DMS53 treated with DMSO at 0.1 percent for 48 hours (cell line): ENCODE results near the gene BRAF.
"Not testable (repeated sequence)": the region's sequence is repeated elsewhere in the genome, so short reads cannot be mapped to it uniquely, and the experiment has no call there.

Experiments
- DNase-seq: peaks from one replicate; lab custom pipeline; 2025; ENCODE audit not compliant: unreplicated experiment; lab: John Stamatoyannopoulos, UW

Gene BRAF

GRCh38 chr7:140924821-140925421 is at the start of gene BRAF:
BRAF (minus strand) TSS chr7:140924929; CDS start chr7:140924703, 226 bp downstream.
- peak; percentile 71 for DNase-seq

DNA sequence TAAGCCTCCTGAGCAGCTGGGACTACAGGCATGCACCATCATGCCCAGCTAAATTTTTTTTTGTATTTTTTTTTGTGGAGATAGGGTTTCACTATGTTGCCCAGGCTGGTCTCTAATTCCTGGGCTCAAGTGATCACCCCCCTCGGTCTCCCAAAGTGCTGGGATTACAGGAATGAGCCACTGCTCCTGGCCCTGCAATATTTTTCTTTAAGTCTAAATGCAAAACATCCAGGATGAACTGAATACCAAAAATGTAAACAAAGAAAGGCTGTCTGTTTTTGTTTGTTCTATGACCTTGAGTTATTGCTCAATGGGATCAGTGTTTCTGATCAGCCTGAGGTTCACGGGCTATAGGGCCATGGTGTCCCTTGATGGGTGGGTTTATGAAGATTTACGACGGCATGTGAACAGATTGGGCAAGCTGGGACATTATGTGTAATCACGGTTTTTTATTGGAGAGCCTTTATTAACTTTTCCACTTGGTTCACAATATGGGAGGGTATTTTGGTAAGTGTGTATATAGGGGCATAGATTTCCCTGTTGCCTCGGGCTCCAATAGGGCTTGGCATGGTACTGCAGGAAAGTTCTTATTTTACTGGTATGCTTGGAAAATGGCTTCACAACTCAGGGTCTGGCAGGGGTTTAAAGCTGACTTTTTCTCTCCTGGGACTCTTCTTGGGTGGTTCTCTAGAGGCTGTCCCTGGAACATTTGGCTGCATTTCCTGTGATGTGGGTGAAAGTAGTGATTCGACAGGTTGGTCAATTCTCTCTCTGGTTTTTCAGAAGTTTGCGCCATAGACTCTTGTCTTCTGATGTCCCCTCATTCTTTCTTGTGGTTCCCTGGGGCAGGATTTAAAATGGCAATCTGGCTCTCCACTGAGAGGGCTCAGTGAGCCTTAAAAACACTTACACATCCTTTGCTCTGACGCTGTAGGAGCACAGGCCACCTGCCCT is 48.4 kb upstream of the BRAF start:
- DNase-seq, result no peak

- no peak for DNase-seq
Observed at GRCh38 chr7:140972344-140972743, 47.6 kb upstream of the BRAF start.

GRCh38 chr7:140967438-140967837 is 42.7 kb upstream of the BRAF start:
- no peak for DNase-seq

DNA sequence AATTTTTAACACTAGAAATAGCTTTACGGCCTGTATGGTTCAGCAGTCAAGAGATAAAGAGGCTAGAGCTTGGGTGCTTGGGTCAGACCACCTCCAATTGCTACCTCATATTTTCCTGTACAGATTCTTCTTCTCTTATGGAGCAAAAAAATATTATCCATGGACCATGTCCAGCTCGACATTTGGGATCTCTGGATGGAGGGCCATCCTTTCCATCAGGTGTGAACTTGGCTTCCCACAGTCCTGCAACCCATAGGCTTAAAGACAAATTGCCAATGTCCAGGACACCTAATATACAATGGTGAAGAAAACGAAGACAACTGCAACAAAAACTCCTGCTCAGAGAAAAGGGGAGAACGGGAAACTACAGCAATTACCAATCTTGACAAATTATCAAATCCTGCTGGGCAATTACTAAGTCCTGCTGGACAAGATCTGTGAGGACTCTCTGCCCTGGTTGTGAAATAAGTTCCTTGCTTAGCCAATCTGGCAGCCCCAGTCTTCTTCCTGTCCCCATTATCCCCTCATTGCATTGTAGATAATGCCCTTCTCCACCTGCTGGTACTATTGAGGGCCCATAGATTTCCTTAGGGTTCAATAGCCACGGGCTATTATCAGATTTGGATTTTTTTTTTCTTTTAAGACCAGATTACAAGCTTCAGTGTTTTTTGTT is 42.0 kb upstream of the BRAF start:
- no peak for DNase-seq

DNA sequence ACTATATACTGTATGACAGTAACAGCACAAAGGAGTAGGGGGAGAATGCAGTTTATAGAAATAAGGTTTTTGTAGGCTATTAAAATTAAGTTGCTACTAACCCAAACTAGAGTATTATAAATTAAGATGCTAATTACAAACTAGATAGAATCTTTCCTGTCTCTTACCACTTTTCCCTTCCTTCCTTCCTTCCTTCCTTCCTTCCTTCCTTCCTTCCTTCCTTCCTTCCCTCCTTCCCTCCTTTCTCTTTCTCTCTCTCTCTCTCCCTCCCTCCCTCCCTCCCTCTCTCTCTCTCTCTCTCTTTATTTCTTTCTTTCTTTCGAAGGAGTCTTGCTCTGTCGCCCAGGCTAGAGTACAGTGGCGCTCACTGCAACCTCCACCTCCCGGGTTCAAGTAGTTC is 36.4 kb upstream of the BRAF start:
- DNase-seq, result no peak

GRCh38 chr7:140956997-140957396 is 32.3 kb upstream of the BRAF start:
- not testable (repeated sequence) for DNase-seq

DNA sequence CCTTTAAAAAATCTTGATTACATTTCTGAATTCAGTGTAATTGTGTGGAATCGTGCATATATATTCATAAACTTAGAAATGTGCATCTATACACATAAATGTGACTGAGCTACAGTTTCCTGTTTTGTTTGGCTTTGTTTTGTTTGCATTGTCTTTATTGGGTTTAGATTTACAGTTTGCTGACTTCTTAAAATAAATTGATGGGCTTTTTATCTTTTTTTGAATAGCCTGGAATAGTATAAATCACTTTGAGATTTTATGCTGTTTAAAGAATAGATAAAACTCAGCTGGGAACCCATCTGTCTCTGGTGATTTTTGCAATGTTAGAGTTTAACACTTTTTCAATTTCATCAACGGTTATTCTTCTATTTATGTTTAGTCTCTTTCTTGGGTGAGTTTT is 21.2 kb upstream of the BRAF start:
- no peak for DNase-seq

DNA sequence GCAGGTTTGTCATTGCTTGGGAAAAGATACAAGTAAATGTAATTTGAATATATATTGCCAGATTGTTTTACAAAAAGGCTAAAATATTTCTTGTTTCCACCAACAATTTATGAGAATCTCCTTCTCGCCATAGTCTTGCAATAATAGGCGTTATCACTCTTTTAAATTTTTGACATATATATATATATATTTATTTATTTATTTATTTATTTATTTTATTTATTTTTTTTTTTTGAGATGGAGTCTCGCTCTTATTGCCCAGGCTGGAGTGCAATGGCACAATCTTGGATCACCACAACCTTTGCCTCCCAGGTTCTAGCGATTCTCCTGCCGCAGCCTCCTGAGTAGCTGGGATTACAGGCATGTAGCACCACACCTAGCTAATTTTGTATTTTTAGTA is 17.5 kb upstream of the BRAF start:
- DNase-seq, result not testable (repeated sequence)

DNA sequence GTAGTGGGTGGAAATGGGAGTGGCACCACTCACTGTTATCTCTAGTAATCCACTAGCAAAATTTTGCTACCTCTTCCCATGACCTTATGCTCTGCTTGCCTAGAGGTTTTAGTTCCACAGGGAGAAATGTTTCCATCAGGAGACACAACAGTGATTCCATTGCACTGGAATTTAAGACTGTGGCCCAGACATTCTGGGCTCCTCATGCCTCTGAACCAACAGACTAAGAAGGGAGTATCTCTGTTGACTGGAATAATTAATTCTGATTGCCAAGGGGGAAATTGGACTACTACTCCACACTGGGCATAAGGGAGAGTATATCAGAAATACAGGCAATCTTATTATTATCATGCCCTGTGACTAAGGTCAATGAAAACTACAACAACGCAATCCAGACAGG is 16.2 kb upstream of the BRAF start:
- DNase-seq, result no peak

DNA sequence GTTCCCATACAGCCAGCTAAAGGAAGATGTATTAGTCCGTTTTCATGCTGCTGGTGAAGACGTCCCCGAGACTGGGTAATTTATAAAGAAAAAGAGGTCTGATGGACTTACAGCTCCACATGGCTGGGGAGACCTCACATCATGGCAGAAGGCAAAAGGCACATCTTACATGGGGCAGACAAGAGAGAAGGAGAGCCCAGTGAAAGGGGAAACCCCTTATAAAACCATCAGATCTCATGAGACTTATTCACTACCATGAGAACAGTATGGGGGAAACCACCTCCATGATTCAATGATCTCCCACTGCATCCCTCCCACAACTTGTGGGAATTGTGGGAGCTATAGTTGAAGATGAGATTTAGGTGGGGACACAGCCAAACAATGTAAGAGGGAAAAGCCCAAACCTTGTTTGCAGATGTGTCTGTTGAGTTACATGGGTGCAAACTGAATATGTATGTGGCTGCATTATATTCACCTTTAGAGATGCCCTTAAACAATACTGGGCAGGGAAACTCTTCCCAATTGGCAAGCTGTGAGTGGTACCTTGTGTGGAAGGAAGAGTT is 13.1 kb upstream of the BRAF start:
- no peak for DNase-seq

DNA sequence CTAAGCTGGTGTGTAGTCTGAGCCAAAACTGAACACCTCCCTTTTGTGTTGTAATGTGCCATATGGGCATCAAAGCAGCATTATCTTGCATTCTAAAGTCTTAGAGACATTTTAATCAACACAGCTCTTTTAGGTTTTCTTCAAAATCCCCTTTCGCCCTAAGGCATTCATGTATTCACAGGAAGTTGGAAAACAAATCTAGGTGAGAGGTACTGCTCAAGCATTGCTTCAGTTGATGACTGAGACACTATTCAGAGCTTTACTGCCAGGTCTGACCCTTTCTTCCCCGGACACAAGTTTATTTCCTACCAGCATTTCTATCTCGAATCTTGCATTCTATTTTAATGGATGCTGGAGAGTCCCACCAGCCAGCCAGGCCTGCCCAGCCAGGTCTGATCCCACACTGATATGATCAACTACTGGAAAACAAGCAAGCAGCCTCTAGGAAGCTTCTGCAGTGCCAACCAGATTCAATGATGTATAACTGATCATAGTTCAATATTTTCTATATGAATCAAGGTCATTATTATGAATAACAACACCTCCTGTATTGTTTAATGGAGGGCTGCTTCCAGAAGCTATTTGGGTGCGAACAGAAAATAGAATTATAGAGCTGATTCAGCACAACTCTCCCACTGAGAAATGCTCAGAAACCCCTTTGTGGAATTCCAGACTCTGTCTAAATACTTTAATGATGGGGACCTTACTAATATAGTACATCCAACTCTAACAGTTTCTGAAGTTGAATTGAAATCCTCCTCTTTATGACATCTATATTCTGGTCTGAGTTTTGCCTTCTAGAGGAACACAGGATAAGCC is 4.0 kb upstream of the BRAF start:
- DNase-seq, result no peak

DNA sequence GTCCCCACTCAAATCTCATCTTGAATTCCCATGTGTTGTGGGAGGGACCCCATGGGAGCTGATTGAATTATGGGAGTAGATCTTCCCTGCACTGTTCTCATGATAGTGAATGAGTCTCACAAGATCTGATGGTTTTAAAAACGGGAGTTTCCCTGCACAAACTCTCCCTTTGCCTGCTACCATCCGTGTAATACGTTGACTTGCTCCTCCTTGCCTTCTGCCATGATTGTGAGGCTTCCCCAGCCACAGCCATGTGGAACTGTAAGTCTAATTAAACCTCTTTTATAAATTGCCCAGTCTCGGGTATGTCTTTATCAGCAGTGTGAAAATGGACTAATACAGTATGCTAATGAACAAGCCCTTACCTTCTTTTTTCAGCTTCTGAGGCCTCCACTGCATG is 3.2 kb upstream of the BRAF start:
- not testable (repeated sequence) for DNase-seq

GRCh38 chr7:140927351-140927750 is 2.6 kb upstream of the BRAF start:
- DNase-seq, result no peak

DNA sequence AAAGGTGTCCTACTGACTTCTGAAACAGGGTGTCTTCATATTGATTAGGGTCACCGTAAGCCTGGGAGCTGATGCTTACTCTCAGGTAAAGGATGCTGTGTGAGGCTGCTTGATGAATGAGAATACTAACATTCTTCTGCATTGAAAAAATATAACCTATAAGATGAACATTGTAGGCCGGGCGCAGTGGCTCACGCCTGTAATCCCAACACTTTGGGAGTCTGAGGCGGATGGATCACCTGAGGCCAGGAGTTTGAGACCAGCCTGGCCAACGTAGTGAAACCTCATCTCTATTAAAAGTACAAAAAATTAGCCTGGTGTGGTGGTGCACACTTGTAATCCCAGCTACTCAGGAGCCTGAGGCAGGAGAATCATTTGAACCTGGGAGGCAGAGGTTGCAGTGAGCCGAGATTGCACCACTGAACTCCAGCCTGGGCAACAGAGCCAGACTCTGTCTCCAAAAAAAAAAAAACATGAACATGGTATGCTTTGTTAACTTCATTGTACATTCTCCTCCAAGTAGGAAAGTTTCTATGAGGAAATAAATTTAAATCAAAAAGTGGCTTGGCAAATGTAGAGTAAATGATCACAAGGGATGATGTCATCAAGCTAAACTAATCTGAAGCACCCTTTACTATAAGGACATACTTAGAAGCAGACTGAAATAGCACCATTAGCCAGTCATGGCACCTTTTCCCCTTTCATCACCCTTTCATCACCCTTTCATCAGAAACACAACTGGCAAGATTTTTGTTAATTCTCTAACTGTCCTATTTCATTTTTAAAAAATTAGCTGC is 1.5 kb upstream of the BRAF start:
- DNase-seq, result peak; percentile 18

GRCh38 chr7:140924019-140924820 is 509 bp downstream of the BRAF start:
- DNase-seq, result peak; percentile 50

DNA sequence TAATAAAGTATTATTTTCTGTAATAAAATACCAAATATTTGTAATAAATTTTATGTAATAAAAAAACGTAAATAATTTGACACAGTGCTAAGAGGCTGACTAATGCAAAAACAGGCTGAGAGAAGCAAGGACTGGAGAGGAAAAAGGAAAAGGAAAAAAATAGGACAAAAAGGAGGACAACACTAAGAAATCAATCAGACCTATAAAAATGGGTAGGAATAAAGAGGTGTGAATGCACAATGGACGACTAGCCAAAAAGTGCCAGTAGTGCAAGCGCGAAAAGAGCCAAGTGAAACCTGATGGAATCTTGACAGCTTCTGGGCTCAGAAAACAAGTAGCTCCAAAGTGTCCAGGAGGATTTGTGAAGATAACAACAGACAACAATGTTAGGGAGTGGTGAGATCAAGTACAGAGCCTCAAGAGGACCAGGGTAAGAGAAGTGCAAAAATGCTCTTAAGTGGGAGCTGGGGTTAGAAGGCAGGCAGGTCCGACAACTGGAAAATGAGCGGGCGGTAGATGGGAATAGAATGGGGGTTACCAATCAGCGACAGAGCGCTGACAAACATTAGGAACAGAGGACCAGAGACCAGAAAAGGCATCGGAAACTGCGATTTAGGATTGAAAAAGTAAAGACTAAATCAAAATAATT is 1.2 kb downstream of the BRAF start:
- DNase-seq, result no peak

- no peak for DNase-seq
Observed at GRCh38 chr7:140922741-140923345, 1.9 kb downstream of the BRAF start.
